ENCODE data around the gene ROR2. TPM values are rescaled to one million over a fixed set of nuclear protein-coding genes. Genes with fewer than 3 reads are reported as not detected.

Gene ROR2
- total and polyA plus RNA-seq, 2 of the 8 experiments (the other 6 are each of a cell fraction or from before 2014, with no cell fraction given) = 2.7 to 4.3 TPM

GRCh38 chr9:91885746-91886413 is 64.1 kb downstream of the ROR2 start:
- no peak overlapping the region for H4K8ac ChIP-seq (ENCODE audit: extremely low read depth, insufficient read depth, low read length)
- H3K4me2 ChIP-seq (ENCODE audit: insufficient read depth in 1 of 2, low read depth in 2 of 2, low read length in 2 of 2) = peak overlapping the region; percentile 62 to 87
- no peaks in the 10 kb centered on the region for H3K9me3 ChIP-seq (ENCODE audit: insufficient read depth in 2 of 2, low read depth in 1 of 2, low read length in 1 of 2)
- H2BK20ac ChIP-seq (ENCODE audit: low read length) = no peak overlapping the region
- peaks cover 4 to 8% of the 10 kb centered on the region in 2 experiments for H4K20me1 ChIP-seq (replicated peaks in 1 of 2; ENCODE audit: control insufficient read depth in 1 of 2, insufficient read depth in 2 of 2, low read length in 2 of 2)
- H3K4ac ChIP-seq (replicated peaks; ENCODE audit: insufficient read length, low read depth, low read length) = no peak overlapping the region
- no peak overlapping the region for H3K56ac ChIP-seq (replicated peaks; ENCODE audit: insufficient read length, low read depth, low read length)
- no peak overlapping the region for H3K27ac ChIP-seq (ENCODE audit: low read depth, low read length)
- peak overlapping the region; percentile 98 for H2AK5ac ChIP-seq (ENCODE audit: low read depth, low read length)
- no peaks in the 10 kb centered on the region for H3K36me3 ChIP-seq (ENCODE audit: control insufficient read depth in 2 of 4, insufficient read depth in 4 of 4, low read length in 3 of 4)
- H3K4me1 ChIP-seq (replicated peaks in 1 of 4; ENCODE audit: control insufficient read depth in 3 of 4, insufficient read depth in 4 of 4, low read length in 3 of 4) = peaks cover 4 to 20% (median 13%) of the 10 kb centered on the region in 4 experiments
- peak overlapping the region in 1 of 4 experiments; percentile 64; a peak in 3 of 7 replicates for H3K9ac ChIP-seq (replicated peaks in 1 of 4; ENCODE audit: extremely low read depth in 1 of 4, low read depth in 3 of 4, low read length in 3 of 4)
- FAIRE-seq (no peak), DNase-seq (ENCODE audit: low read depth in 1 of 2, low spot score in 2 of 2) (no peak)
- H2BK12ac ChIP-seq (ENCODE audit: low read depth, low read length) = peak overlapping the region; percentile 84; the same call in 1 of the 2 replicates
- no peak overlapping the region for H2AFZ ChIP-seq (ENCODE audit: low read length)
- H3K23me2 ChIP-seq (ENCODE audit: low read depth, low read length) = peaks cover 3% of the 10 kb centered on the region; the same call in 1 of the 2 replicates
- H3K4me3 ChIP-seq (ENCODE audit: extremely low read depth in 1 of 4, insufficient read depth in 2 of 4, low read depth in 3 of 4, low read length in 4 of 4) = peak overlapping the region in 3 of 4 experiments; percentile 4 to 49 (median 15); a peak in 4 of 8 replicates
- H3K79me2 ChIP-seq (ENCODE audit: control insufficient read depth in 1 of 2, insufficient read depth in 2 of 2, low read length in 2 of 2) = no peaks in the 10 kb centered on the region
- TF ChIP-seq CTCF (IDR thresholded peaks at IDR 0.05; ENCODE audit: control extremely low read depth in 1 of 3, insufficient read depth in 1 of 3, low read depth in 1 of 3, low read length in 3 of 3) = no peak
- TF ChIP-seq EP300 (IDR thresholded peaks at IDR 0.05; ENCODE audit: borderline replicate concordance in 1 of 2, low read depth in 2 of 2, low read length in 2 of 2) = no peak
- TF ChIP-seq CEBPB (IDR thresholded peaks at IDR 0.05; ENCODE audit: low read depth, low read length) = peak; percentile 77; the same call in 1 of the 2 replicates
- ChIA-PET CTCF (ENCODE audit: partially characterized antibody) (interaction anchor here (0.6 to 2.4 kb wide), 7 partner anchors 64 to 887 kb away, joined by 3 to 13 read pairs (median 3); partner anchors contain the start of gene ROR2), POLR2A (ENCODE audit: partially characterized antibody) (interaction anchor here (0.6 to 0.7 kb wide), 2 partner anchors 64 to 74 kb away, joined by 3 to 5 read pairs; partner anchors contain the start of gene ROR2)
- H4K5ac ChIP-seq (ENCODE audit: insufficient read length, low read depth, low read length) = no peak overlapping the region
- H3K27me3 ChIP-seq (replicated peaks in 1 of 4; ENCODE audit: control insufficient read depth in 3 of 4, extremely low read depth in 1 of 4, insufficient read depth in 3 of 4, low read length in 3 of 4) = peaks cover 26 to 46% (median 40%) of the 10 kb centered on the region in 4 experiments
- H3K23ac ChIP-seq (ENCODE audit: insufficient read length) = no peak overlapping the region
- H2BK5ac ChIP-seq (ENCODE audit: low read depth, low read length) = no peak overlapping the region
- H2BK15ac ChIP-seq (ENCODE audit: low read length) = no peak overlapping the region
- H3K14ac ChIP-seq (ENCODE audit: insufficient read length) = no peak overlapping the region
- WGBS, 2 experiments (ENCODE audit: extremely low coverage in 1 of 2, insufficient coverage in 1 of 2, insufficient read length in 1 of 2, insufficient replicate concordance in 2 of 2, low coverage in 1 of 2, low lambda C conversion rate in 2 of 2, missing lambda C conversion rate in 1 of 2) = 61% methylated on average over 20 of the region's 22 CpGs; no CpG with 5 or more reads in 1 of the 2 experiments
- peak overlapping the region; percentile 20 for H4K91ac ChIP-seq (replicated peaks; ENCODE audit: insufficient read length, low read length)
- peak overlapping the region; percentile 11; the same call in 1 of the 2 replicates for H3K18ac ChIP-seq (ENCODE audit: extremely low read depth, low read length)
- no peak overlapping the region for H2BK120ac ChIP-seq (replicated peaks; ENCODE audit: low read depth, low read length)
- no peaks in the 10 kb centered on the region for H3K79me1 ChIP-seq (ENCODE audit: low read depth, low read length)

Data from H1 (cell line).